Endothelial cell of hepatic sinusoid (primary cell): ENCODE measurements around the gene GLTP.
"Not testable (repeated sequence)": the region's sequence is repeated elsewhere in the genome, so short reads cannot be mapped to it uniquely, and the experiment has no call there.

ENCODE experiments used
- in situ Hi-C: cut with HindIII; loops from 2 replicates; pipeline ENCODE4 v1.10.0; 2017; ENCODE audit warnings: low sequenced_read_pairs

GLTP gene, protein sequence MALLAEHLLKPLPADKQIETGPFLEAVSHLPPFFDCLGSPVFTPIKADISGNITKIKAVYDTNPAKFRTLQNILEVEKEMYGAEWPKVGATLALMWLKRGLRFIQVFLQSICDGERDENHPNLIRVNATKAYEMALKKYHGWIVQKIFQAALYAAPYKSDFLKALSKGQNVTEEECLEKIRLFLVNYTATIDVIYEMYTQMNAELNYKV

DNA sequence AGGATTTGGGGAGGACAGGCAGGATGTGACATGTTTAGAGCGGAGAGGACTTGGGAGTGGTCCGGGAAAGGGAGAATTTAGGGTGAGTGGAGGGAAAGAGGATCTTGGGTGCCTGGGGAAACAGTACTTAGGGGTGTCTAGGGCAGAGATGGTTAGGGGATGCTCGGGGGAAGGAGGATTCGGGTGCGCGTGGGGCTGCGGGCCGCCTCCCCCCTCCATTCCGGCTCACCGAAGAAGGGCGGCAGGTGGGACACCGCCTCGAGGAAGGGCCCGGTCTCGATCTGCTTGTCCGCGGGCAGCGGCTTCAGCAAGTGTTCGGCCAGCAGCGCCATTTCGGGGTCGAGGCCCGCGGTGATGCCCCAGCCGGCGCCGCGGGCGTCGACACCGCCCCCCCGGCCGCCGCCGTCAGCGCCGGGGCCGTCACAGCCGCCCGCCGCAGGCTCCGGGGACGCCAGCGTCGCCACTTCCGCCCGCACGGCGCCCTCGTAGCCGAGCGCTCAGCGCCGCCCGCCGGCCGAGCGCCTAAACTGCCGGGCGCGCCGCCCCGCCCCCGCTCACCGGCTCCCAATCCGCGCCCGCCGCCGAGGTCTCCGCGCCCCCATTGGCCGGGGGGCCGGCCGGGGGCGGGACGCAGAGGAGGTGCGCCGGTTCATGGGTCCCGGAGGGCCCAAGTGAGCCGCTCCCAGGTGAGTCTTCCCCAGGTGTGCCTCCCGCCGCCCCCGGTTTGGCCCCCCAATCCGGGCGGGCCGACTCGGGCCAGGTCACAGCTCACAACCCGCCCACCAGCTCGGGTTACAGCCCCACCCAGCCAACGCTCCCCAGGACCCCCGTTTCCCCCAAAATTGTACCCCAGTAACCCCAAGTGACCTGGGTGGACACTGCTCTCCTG lies at the start of gene GLTP:
Gene GLTP (minus strand): TSS at position 499 of the 889 bp plus-strand sequence. CDS start 167 bp downstream, at position 332.
- in situ Hi-C loops: no loop called here

DNA sequence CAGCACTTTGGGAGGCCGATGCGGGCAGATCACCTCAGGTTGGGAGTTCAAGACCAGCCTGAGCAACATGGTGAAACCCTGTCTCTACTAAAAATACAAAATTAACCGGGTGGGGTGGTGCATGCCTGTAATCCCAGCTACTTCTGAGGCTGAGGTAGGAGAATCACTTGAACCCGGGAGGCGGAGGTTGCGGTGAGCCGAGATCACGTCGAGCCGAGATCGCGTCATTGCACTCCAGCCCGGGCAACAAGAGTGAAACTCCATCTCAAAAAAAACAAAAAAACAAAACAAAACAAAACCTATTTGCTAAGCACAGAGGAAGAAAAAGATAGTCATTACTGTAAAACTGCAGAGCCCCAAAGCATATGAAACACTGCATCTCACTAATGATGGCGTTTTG lies 49.0 kb upstream of the GLTP start:
- in situ Hi-C loops: not testable (repeated sequence)

DNA sequence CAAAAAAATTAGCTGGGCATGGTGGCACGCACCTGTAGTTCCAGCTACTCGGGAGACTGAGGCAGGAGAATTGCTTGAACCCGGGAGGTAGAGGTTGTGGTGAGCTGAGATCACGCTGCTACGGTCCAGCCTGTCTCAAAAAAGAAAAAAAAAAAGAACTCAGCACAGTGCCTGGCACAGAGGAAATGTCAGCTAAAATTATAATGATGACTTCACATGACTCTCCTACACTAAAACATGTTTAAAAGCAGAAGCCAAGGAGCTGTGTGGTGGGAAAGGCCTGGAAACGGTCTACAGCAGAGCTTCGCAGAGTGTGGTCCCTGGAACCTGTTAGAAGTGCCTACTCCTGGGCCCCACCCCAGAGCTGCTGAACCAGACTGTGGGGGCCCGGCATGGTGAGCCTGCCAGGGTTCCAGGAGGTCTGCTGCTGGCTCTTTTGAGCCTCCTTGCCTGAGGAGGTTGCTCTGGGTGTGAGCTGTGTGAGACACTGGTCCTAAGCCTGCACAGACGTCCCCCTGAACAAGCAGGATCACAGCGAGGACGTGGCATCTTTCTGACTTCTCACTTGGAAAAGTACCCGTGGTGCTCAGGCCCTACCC lies 47.8 kb upstream of the GLTP start:
- in situ Hi-C loops: no loop called here

DNA sequence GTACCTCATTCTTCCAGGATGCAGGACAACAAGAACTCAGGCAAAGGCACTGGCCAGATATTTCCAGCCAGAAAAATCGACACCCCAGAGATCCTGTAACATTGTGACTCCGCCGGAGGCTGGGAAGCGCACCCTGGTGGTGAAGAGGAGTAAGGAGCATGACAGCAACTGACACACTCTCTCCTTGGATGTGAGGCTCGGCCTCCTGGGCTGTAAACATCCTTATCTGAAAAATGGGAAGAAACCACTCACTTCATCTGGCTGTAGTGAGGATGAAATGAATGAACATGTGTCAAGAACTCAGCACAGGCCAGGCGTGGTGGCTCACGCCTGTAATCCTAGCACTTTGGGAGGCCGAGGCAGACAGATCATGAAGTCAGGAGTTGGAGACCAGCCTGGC lies 47.3 kb upstream of the GLTP start:
- in situ Hi-C loops: no loop called here

DNA sequence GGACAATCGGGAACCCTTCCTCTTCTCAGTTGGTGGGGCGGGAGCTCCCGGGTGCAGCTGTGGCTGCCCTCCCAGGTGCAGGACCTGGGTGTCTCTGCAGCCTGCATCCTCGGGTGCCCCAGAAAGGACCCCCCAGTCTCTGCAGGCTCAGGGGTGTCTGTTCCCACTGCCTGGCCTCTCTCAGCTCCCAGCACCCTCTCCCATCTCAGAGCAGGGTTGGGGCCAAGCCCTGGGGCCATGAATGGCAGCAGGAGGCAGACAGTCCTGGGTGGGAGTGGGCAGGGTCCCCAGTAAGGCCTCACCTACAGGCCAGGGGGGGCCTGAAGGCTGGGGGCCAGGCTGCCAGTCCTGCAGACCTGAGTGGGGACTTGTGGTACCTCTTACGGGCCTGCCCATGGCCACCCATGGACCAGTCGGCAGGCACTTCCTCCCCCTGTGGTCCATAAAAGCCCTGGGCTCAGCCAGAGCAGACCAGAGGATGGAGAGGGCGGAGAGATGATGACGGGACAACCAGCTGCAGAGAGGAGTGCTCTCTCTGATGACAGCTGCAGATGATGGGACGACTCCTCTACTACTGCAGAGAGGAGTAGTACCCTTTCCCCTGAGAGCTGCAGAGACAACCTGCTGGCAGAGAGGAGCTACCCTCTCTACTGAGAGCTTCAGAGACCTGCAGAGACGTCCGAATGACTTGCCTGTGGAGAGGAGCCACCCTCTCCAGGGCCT lies 46.3 kb upstream of the GLTP start:
- in situ Hi-C loops: no loop called here

DNA sequence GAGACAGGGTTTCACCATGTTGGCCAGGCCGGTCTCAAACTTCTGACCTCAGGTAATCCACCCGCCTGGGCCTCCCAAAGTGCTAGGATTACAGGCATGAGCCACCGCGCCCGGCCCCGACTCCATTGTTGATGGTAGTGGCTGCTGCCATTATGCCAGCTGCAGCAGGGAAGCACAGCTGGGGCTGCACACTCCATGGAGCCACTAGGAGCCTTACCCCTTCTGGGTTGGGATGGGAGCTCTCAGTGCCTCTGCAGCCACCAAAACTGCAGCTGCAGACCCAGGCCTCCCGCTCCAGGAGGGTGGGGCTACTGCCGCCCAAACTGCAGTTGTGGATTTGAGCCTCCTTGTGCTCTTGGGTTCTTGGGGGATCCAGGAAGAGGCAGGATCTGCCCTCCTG lies 45.7 kb upstream of the GLTP start:
- in situ Hi-C loops: no loop called here

DNA sequence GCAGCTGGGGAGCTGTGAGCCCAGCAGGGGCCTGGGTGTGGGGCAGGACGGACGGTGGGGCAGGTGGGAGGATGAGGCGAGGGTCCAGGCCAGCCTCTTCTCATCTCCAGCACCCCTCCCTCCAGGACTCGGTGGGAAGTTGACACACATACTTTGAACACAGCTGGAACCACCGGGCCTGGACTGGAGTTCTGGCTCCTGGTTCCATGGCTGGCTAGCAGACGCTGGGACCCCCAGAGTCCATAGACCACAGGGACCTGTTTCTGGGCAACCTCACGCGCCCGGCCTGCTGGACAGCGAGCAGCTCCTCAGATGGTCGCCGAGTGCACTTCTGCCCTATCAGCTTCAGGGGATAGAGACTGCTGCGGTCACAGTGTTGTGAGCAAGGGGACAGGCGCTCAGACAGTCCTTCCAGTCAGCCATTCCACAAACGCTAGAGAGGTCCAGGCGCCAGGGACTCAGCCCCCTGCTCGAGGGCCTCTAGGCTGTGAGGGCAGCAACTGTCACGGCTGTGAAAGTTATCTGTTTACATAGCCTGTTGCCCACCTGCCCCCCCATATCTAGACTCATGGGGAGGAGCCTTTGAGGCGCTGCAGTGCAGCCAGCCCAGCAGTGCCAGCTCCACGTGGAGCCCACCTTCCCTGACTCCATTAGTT lies 45.0 kb upstream of the GLTP start:
- in situ Hi-C loops: no loop called here

DNA sequence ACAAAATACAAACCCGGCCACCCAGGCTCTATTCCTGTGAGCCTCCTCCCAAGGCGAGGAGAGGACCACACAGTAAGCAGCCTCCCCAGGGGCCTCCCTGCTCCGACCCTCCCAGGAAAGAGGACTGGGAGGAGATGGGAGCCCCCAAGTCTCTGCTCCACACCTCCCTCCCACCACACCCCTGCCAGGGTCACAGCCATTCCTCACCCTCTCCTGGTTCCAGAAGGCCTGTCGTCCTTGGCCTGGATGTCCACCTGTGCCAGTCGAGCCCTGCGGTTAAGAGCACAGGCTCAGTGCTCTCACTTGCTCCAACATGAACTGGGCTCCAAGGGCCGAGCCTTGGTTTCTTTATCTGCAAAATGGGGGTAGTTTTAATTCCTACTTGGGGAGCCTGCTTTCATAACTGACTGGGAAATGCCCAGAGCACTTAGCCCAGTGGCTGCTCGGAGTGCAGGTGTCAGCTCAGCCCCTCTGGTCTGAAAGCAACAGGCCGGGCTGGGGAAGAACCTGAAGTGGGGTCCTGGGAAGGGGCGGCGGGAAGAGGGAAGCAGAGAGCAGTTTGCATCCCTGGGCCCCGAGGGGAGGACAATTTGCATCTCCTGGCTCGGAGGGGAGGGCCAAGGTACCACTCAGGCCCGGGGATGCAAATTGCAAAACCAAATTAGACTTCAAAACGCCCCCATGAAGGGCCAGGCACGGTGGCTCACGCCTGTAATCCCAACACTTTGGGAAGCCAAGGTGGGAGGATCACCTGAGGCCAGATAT lies 43.3 kb upstream of the GLTP start:
- in situ Hi-C loops: no loop called here

DNA sequence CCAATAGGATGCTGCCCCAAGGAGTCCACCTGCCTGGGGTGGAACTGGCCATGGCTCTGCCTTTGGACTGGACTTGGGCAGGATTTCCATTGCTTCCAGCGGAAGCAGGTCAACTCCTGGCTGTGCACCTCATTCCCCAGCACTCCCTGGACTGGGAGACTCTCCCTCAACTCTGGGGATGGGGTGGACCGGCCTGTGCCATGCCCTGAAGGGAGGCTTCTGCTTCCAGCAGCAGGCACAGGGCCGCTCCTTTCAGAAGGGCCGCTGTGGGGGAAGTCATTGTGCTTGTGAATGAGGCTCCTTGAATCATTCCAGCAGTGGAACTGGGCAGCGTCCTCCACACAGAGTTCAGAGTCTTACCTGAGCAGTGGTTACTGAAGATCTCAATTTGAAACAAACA lies 42.7 kb upstream of the GLTP start:
- in situ Hi-C loops: no loop called here

DNA sequence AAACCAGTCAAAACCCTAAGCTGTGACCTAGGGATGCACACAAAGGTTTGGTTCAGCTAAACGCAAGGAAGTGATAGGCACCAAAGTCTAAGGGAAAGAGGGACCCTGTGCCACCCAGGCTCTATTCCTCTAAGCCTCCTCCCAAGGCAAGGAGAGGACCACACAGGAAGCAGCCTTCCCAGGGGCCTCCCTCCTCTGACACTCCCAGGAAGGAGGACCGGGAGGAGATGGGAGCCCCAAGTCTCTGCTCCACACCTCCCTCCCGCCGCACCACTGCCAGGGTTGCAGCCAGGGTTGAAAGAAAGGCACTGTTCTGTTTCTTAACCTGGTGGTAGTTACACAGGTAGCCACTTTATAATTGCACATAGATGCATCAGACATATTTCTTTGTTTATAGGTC lies 41.6 kb upstream of the GLTP start:
- in situ Hi-C loops: no loop called here

DNA sequence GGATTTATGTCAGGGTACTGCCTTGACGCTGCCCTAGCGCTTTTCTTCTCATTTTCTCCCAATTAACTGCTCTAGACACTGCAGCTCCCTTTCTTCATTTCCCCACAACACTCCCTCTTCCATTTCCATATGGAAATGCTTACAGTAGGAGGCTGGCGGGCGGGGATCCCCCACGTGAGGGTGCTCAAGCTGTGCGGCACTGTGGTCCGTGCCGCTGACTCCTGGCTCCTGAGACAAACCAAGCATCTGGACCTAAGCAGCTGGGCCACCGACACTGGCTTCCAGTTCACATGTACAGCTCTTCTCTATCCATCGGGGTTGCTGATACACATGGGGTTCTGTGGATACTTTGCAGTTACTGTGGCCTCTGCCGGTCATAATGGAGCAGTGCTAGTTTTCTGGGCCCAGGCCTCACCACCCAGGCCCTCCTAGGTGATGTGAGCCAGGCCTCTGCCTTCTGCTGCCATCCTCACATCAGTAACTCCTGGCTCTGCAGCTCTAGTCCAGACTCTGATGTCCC lies 40.0 kb upstream of the GLTP start:
- in situ Hi-C loops: no loop called here

DNA sequence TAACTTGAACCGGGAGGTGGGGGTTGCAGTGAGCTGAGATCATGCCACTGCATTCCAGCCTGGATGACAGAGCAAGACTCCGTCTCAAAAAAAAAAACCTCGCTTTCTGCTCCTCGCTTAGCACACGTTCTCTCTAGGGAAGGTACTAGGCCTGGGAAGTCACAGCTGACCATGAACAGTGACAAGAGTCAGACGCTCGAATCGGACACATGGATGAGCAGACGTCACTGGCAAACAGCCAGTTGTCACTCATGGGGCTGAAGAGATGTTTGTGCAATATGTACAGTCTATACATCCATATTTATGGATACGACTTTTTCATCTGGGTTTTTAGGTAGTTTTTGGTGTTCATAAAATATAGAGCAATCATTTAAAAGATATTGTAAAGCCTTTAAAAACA lies 39.1 kb upstream of the GLTP start:
- in situ Hi-C loops: no loop called here

DNA sequence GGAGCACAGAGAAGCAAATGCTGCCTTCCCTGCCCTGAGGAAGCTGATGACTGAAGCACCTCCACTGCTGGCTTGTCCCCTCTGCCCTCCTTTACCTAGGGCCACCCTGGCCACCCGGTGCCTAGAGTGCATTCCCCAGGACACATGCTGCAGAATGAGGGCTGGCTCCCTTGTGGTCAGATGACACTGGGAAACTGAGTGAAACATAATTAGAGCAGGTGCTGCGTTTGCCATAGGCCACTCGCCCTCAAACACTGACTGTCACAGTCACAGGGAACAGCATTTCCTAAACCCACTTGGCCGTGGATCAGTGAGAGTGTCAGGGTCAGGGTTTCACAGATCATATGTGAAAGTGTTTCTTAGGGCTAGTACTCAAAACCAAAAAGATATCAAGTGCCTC lies 35.7 kb upstream of the GLTP start:
- in situ Hi-C loops: no loop called here

DNA sequence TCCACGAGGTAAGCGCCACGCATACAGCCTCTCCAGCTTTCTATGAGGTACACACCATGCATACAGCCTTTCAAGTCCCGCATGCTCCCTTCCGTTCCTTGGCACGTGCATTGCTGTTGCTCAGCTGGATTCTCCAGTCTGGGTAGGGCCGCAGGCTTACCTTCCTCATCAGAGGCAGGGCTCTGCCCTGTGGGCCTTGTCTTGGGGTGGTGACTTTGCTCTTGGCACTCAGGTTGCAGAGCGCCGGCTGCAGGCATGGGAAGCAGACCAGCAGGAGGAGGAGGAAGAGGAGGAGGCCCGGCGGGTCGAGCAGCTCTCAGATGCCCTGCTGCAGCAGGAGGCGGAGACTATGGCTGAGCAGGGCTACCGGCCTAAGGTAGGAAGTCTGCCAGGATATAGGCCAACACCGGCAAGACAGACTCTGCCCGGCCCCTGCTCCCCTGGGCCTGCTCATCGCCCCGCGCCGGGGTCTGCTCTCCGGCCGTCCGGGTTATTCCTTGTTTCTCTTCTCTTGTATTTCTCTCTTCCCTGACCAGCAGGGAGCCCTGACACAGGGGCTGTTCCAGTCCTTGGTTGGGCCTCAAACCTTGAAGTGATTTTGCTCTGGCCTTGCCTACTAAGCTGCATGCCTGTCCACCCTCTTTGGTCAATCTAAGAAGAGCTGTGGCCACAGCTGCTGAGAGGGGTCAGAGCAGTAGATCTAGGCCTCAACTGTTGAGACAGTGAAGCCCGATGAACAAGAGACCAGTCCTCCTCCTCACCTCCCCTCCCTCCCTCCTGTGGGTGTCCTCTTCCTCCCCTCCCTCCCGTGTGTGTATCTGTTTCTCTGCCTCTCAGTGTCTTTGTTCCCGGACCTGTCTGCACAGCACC lies 35.1 kb upstream of the GLTP start:
- in situ Hi-C loops: no loop called here

DNA sequence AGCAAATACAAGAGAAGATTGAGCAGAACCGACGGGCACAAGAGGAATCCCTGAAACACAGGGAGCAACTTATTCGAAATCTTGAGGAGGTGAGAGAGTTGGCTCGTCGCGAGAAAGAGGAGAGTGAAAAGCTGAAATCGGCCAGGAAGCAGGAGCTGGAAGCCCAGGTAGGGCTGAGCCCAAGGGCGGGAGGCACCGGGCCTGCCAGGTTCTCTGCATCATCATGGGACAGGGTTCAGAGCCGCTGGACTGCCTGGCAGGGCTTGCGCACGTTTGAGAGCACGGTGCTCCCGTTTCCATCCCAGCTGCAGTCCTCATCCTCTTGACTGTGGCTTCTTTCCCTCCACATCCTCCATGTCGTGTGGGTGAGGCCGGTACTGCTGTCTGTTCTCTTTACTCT lies 34.1 kb upstream of the GLTP start:
- in situ Hi-C loops: no loop called here

DNA sequence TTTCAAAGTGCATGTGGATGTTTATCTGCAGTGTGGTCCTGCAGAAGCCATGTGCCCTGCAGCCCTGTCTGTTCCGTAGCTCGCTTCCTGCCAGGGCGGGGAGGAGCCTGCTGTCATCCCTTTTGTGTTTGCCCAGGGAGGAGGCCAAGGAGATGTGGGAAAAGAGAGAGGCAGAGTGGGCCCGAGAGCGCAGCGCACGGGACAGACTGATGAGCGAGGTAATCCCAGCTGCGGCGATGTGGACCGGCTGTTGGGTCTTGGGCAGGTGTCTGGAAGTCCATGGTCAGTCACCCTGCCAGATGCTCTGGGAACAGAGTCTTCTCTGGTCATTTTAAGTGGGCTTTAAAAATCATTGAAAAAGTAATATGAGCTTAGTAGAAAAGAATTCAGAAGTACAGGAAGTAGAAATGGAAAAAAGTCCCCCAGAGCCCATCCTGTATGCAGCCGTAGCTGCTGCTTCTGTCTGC lies 32.5 kb upstream of the GLTP start:
- in situ Hi-C loops: no loop called here

DNA sequence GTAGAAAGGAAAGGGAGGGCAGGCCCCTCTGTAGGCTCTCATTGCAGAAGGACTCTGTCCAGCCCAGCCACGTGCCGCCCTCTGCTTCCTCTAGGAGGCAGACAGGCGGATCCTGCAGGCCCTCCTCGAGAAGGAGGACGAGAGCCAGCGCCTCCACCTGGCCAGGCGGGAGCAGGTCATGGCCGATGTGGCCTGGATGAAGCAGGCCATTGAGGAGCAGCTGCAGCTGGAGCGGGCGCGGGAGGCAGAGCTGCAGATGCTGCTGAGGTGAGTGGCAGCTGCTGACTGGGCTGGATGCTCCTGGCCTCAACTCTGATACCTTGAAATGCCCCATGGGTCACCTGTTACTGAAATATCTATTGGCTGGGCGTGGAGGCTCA lies 30.6 kb upstream of the GLTP start:
- in situ Hi-C loops: no loop called here

DNA sequence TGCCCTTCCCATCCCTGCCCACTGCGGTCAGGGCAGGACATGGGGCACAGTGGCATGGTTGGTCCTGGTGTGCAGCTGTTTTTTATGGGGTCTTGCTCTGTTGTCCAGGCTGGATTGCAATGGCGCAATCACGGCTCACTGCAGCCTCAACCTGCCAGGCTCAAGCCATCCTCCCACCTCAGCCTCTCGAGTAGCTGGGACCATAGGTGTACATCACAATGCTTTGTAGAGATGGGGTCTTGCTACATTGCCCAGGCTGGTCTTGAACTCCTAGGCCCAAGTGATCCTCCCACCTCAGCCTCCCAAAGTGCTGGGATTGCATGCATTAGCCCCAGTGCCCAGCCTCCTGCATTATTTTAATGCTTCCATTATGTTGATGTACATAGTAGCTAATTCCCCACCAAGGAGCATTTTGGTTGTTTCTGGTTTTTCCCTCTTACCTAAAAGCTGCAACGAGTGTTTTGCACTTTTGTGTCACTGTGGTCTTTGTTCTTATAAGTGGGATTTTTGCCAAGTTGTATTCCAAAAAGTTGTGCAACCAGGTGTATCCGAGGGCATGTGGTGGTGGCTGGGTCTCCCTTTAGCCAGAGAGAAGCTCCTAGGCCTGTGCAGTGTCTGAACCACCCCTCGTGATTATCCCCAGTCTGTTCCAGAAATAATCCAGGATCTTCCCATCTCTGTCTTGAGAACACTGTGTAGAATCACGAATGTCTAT lies 30.1 kb upstream of the GLTP start:
- in situ Hi-C loops: no loop called here
